GM23338 (cell line): Measurements from ENCODE around the gene MTX3. TPM values are rescaled to one million over a fixed set of nuclear protein-coding genes. Genes with fewer than 3 reads are reported as not detected.

Source experiments
- ATAC-seq: fragments of 200-7000 bp; cut with Tn5 transposase; 3 replicates; pipeline ENCODE4 v1.9.1; 2020
- DNase-seq: peaks from one replicate; pipeline ENCODE4 v3.0.0-alpha.2; 2015; ENCODE audit warnings: low spot score
- H2AFZ ChIP-seq: fragments of 200-600 bp; sonication (generic); 2 replicates; pipeline ENCODE4 v1.8.0; 2016; ENCODE audit warnings: antibody characterized with exemption, mild to moderate bottlenecking, moderate library complexity
- H3F3A ChIP-seq: fragments of 200-600 bp; sonication (generic); replicated peaks from 2 replicates; pipeline ENCODE4 v1.8.0; 2017; ENCODE audit warnings: antibody characterized with exemption, mixed run types, low read depth
- H3K27ac ChIP-seq: fragments of 200-600 bp; sonication (generic); 2 replicates; pipeline ENCODE4 v1.6.1; 2016; ENCODE audit warnings: low read depth
- H3K27me3 ChIP-seq: fragments of 200-600 bp; sonication (generic); 2 replicates; pipeline ENCODE4 v1.8.0; 2016; ENCODE audit warnings: mild to moderate bottlenecking, mixed run types, moderate library complexity; ENCODE audit not compliant: insufficient read depth
- H3K36me3 ChIP-seq: fragments of 200-600 bp; sonication (generic); 2 replicates; pipeline ENCODE4 v1.8.0; 2016; ENCODE audit warnings: mild to moderate bottlenecking; ENCODE audit not compliant: insufficient read depth
- H3K4me1 ChIP-seq: fragments of 200-600 bp; sonication (generic); 2 replicates; pipeline ENCODE4 v1.8.0; 2016; ENCODE audit warnings: mild to moderate bottlenecking, moderate library complexity; ENCODE audit not compliant: insufficient read depth
- H3K4me2 ChIP-seq: fragments of 200-600 bp; sonication (generic); 2 replicates; pipeline ENCODE4 v1.7.1; 2017; ENCODE audit warnings: mixed run types
- H3K4me3 ChIP-seq: fragments of 200-600 bp; sonication (generic); 2 replicates; pipeline ENCODE4 v1.6.1; 2016; ENCODE audit warnings: mixed run types
- H3K79me2 ChIP-seq: fragments of 200-600 bp; sonication (generic); replicated peaks from 2 replicates; pipeline ENCODE4 v1.8.0; 2017; ENCODE audit warnings: mild to moderate bottlenecking; ENCODE audit not compliant: insufficient read depth
- H3K9me2 ChIP-seq: fragments of 200-600 bp; sonication (generic); 2 replicates; pipeline ENCODE4 v1.8.0; 2017; ENCODE audit not compliant: insufficient read depth
- H4K20me1 ChIP-seq: fragments of 200-600 bp; sonication (generic); replicated peaks from 2 replicates; pipeline ENCODE4 v1.8.0; 2017; ENCODE audit warnings: mild to moderate bottlenecking; ENCODE audit not compliant: insufficient read depth
- H3K27ac Mint-ChIP-seq: 2 replicates; pipeline ENCODE4 v1.8.0; 2020; ENCODE audit warnings: inconsistent platforms, mild to moderate bottlenecking, moderate library complexity, mixed read lengths
- H3K27me3 Mint-ChIP-seq: 3 replicates; pipeline ENCODE4 v1.8.0; 2022; ENCODE audit warnings: low read depth, mild to moderate bottlenecking, moderate library complexity, mixed read lengths, inconsistent platforms; ENCODE audit not compliant: insufficient read depth, poor library complexity
- H3K36me3 Mint-ChIP-seq: 3 replicates; pipeline ENCODE4 v1.8.0; 2021; ENCODE audit warnings: low read depth, mild to moderate bottlenecking, inconsistent platforms, moderate library complexity, mixed read lengths
- H3K4me1 Mint-ChIP-seq: 3 replicates; pipeline ENCODE4 v1.8.0; 2020; ENCODE audit warnings: mild to moderate bottlenecking, inconsistent platforms, mixed read lengths
- H3K4me3 Mint-ChIP-seq: 3 replicates; pipeline ENCODE4 v1.8.0; 2021; ENCODE audit warnings: moderate library complexity, mild to moderate bottlenecking, inconsistent platforms, mixed read lengths
- H3K9me3 Mint-ChIP-seq: 3 replicates; pipeline ENCODE4 v1.8.0; 2020; ENCODE audit warnings: moderate library complexity, mild to moderate bottlenecking, inconsistent platforms, mixed read lengths
- EZH2 ChIP-seq: fragments of 200-600 bp; sonication (generic); IDR thresholded peaks from one replicate; pipeline ENCODE4 v1.8.0; 2017; ENCODE audit warnings: antibody characterized with exemption, mild to moderate bottlenecking, low read depth; ENCODE audit not compliant: unreplicated experiment
- ZNF114 ChIP-seq: fragments of 250-450 bp; sonication (Bioruptor Pico); IDR thresholded peaks from 2 replicates; pipeline ENCODE4 v1.5.0; 2020; ENCODE audit warnings: mild to moderate bottlenecking, moderate library complexity
- polyA plus RNA-seq: library from polyadenylated mRNA; unstranded; fragments of >200 nt; fragmentation: Nextera tagmentation; extraction: Ambion mirVana; gene quantifications from 2 replicates; pipeline ENCODE4 v1.2.1, GENCODE V29; 2016
- total RNA-seq: library from RNA; depleted of rRNA; stranded (reverse); fragments of >200 nt; shearing (Covaris generic); gene quantifications from 2 replicates; pipeline ENCODE4 v1.2.3, GENCODE V29; 2014
- TF ChIP-seq, protein P1 (sequence below): fragments of 250-450 bp; sonication (Bioruptor Pico); IDR thresholded peaks from 2 replicates; pipeline ENCODE4 v1.5.0; 2020; ENCODE audit warnings: mild to moderate bottlenecking, moderate library complexity

The MTX3 gene
- total and polyA plus RNA-seq, 2 experiments from 2014 or later = 11.3 to 33.8 TPM

DNA sequence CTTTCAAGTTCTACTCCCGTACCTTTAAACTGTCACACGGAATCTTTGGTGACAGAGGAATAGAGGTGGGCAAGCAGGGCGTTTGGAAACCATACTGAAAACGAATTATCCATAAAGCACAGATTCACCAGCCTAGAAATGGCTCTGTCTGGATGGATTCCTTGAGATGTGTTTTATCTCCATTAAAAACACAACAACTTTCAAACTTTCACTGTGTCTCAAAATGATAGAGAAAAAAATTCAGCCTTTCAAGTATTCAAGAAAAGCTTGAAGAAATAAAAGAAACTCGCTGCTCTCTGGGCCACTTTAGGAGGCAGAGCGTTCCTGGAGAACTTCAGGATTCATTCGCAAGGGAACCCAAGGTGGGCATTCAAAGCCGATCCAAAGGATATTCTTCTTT, 43.5 kb upstream of the MTX3 start:
- no peaks in the 10 kb centered on the region for H3K36me3 Mint-ChIP-seq
- Histone ChIP-seq H3K9me2 (no peaks in the 10 kb centered on the region), H3K4me3 (peak overlapping the region; percentile 67), H3K27ac (no peak overlapping the region), H4K20me1 (no peaks in the 10 kb centered on the region), H3K4me1 (peaks cover 8% of the 10 kb centered on the region; the same call in 1 of the 2 replicates), H3K4me2 (peak overlapping the region; percentile 86), H3K79me2 (no peaks in the 10 kb centered on the region), H3K27me3 (peaks cover 45% of the 10 kb centered on the region), H3K36me3 (no peaks in the 10 kb centered on the region), H3F3A (peaks cover 4% of the 10 kb centered on the region; the same call in 1 of the 2 replicates), H2AFZ (peak overlapping the region; percentile 96)
- DNase-seq (no peak), ATAC-seq (no peak)
- H3K27me3 Mint-ChIP-seq = peaks cover 28% of the 10 kb centered on the region
- TF ChIP-seq EZH2 (peak; percentile 37), ZNF114 (CRISPR knock-in tag) (no peak)
- H3K4me1 Mint-ChIP-seq = peaks cover 16% of the 10 kb centered on the region; the same call in 2 of the 3 replicates
- no peaks in the 10 kb centered on the region for H3K9me3 Mint-ChIP-seq
- no peak overlapping the region for H3K27ac Mint-ChIP-seq
- peak overlapping the region; percentile 87 for H3K4me3 Mint-ChIP-seq

DNA sequence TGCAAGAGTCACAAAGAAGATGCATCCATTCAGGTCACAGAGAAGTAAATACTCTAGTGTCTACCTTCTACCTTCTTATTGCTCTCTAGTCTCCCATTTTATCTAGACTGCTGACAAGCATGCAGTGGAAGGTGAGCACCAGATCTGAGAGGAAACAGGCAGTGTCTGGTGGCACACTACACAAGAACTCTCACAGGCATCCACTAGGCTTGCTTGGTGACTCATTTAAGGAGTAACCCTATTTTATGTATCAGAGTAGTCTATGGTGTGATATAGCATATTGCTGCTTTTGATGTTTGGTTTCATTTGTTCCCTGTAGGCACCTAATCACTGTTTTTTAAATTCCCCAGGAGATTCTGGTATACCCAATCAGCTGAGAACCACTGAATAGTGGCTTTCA, 42.5 kb upstream of the MTX3 start:
- no peak overlapping the region for H2AFZ ChIP-seq
- ATAC-seq = no peak
- no peak overlapping the region for H3K4me3 ChIP-seq
- H3K4me1 ChIP-seq = peaks cover 8% of the 10 kb centered on the region; the same call in 1 of the 2 replicates
- no peaks in the 10 kb centered on the region for H3K36me3 ChIP-seq
- TF ChIP-seq, protein P1, sequence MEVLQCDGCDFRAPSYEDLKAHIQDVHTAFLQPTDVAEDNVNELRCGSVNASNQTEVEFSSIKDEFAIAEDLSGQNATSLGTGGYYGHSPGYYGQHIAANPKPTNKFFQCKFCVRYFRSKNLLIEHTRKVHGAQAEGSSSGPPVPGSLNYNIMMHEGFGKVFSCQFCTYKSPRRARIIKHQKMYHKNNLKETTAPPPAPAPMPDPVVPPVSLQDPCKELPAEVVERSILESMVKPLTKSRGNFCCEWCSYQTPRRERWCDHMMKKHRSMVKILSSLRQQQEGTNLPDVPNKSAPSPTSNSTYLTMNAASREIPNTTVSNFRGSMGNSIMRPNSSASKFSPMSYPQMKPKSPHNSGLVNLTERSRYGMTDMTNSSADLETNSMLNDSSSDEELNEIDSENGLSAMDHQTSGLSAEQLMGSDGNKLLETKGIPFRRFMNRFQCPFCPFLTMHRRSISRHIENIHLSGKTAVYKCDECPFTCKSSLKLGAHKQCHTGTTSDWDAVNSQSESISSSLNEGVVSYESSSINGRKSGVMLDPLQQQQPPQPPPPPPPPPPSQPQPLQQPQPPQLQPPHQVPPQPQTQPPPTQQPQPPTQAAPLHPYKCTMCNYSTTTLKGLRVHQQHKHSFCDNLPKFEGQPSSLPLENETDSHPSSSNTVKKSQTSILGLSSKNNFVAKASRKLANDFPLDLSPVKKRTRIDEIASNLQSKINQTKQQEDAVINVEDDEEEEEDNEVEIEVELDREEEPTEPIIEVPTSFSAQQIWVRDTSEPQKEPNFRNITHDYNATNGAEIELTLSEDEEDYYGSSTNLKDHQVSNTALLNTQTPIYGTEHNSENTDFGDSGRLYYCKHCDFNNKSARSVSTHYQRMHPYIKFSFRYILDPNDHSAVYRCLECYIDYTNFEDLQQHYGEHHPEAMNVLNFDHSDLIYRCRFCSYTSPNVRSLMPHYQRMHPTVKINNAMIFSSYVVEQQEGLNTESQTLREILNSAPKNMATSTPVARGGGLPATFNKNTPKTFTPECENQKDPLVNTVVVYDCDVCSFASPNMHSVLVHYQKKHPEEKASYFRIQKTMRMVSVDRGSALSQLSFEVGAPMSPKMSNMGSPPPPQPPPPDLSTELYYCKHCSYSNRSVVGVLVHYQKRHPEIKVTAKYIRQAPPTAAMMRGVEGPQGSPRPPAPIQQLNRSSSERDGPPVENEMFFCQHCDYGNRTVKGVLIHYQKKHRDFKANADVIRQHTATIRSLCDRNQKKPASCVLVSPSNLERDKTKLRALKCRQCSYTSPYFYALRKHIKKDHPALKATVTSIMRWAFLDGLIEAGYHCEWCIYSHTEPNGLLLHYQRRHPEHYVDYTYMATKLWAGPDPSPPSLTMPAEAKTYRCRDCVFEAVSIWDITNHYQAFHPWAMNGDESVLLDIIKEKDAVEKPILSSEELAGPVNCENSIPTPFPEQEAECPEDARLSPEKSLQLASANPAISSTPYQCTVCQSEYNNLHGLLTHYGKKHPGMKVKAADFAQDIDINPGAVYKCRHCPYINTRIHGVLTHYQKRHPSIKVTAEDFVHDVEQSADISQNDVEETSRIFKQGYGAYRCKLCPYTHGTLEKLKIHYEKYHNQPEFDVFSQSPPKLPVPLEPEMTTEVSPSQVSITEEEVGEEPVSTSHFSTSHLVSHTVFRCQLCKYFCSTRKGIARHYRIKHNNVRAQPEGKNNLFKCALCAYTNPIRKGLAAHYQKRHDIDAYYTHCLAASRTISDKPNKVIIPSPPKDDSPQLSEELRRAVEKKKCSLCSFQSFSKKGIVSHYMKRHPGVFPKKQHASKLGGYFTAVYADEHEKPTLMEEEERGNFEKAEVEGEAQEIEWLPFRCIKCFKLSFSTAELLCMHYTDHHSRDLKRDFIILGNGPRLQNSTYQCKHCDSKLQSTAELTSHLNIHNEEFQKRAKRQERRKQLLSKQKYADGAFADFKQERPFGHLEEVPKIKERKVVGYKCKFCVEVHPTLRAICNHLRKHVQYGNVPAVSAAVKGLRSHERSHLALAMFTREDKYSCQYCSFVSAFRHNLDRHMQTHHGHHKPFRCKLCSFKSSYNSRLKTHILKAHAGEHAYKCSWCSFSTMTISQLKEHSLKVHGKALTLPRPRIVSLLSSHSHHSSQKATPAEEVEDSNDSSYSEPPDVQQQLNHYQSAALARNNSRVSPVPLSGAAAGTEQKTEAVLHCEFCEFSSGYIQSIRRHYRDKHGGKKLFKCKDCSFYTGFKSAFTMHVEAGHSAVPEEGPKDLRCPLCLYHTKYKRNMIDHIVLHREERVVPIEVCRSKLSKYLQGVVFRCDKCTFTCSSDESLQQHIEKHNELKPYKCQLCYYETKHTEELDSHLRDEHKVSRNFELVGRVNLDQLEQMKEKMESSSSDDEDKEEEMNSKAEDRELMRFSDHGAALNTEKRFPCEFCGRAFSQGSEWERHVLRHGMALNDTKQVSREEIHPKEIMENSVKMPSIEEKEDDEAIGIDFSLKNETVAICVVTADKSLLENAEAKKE = no peak
- no peak overlapping the region for H3K27ac ChIP-seq
- Mint-ChIP-seq H3K4me3 (no peak overlapping the region), H3K36me3 (no peaks in the 10 kb centered on the region), H3K27me3 (peaks cover 28% of the 10 kb centered on the region), H3K27ac (no peak overlapping the region), H3K9me3 (no peaks in the 10 kb centered on the region), H3K4me1 (peaks cover 16% of the 10 kb centered on the region; the same call in 2 of the 3 replicates)
- no peak overlapping the region for H3K4me2 ChIP-seq
- H3K27me3 ChIP-seq = peaks cover 45% of the 10 kb centered on the region
- H3K79me2 ChIP-seq = no peaks in the 10 kb centered on the region
- DNase-seq = no peak
- H3K9me2 ChIP-seq = no peaks in the 10 kb centered on the region
- no peaks in the 10 kb centered on the region for H4K20me1 ChIP-seq
- H3F3A ChIP-seq = peaks cover 4% of the 10 kb centered on the region; the same call in 1 of the 2 replicates
